Transverse colon (tissue), 3 donors: ENCODE measurements around the gene REG1A.

Experiments used
- CTCF ChIP-seq, 5 experiments: fragments of 200-600 bp in 3 of 5; fragments of 450-650 bp in 2 of 5; sonication (generic) in 3 of 5; IDR thresholded peaks; 1 replicate in 2 of 5; 2 replicates in 3 of 5; pipeline ENCODE4 v1.5.1; 2016 to 2017; ENCODE audit warnings: antibody characterized with exemption in 5 of 5, inconsistent platforms in 3 of 5, mild to moderate bottlenecking in 2 of 5, moderate library complexity in 1 of 5
- EP300 ChIP-seq: sonication (generic); formaldehyde crosslinking; IDR thresholded peaks from one replicate; pipeline ENCODE4 v1.6.1; 2017; ENCODE audit warnings: antibody characterized with exemption, low read depth
- POLR2A ChIP-seq: fragments of 450-650 bp; IDR thresholded peaks from one replicate; pipeline ENCODE4 v1.6.1; 2016; ENCODE audit warnings: antibody characterized with exemption, mild to moderate bottlenecking, moderate library complexity

GRCh38 chr2:79099140-79099686 is 21.1 kb upstream of the REG1A start:
- TF ChIP-seq CTCF (IDR thresholded peaks at IDR 0.05) (no peak), POLR2A (no peak), EP300 (no peak)
